GM12892 (cell line): ENCODE results near the gene TAPBPL.

Experiments
- POLR2A ChIP-seq: IDR thresholded peaks from 2 replicates; pipeline ENCODE4 v1.6.1; 2011; ENCODE audit warnings: low read depth, low read length, control low read depth
- POLR2AphosphoS5 ChIP-seq: IDR thresholded peaks from 2 replicates; pipeline ENCODE4 v1.6.1; 2011; ENCODE audit warnings: low read depth, low read length, control low read depth

DNA sequence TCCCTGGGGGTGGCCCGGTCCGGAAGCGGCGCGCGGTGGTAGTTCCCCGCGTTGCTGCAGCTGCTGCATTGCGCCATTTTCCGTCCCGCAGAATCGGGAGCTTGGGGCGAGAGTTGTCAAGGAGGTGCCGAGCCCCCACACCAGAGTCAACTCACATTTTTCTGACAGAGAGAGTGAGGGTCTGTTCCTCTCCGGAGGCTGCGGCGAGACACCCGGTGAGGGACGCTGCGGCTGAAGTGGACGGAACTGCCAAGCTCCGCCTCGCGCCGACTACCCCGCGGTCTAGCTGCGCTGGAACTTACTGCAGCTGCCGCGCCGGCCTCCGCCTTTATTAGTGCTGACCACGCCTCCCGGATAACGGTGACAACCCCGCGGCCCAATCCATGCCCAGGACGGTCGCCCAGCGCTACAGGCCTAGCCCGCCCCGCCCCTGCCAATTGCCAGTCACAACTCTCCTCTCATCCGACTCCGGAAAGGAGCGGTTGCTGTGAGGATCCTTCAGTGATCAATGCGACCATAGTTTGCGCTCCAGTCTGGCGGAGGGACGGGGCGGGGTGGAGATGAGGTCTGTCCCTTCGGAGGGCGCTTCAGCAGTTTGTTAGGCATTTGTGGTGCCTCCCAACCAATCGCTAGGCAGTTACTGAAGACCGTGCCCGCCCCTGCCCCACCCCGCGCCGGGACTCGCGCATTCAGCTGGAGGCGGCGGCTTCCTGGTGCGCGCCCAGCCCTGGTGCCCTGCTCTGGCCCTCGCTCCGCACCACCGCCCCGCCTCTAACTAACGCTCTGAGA lies 18.7 kb downstream of the TAPBPL start, which contains the start of gene VAMP1:
- TF ChIP-seq POLR2AphosphoS5 (peak; percentile 100), POLR2A (peak; percentile 100)
